Uterus (tissue), 4 donors: ENCODE data around the gene HOMER2. TPM values are rescaled to one million over a fixed set of nuclear protein-coding genes. Genes with fewer than 3 reads are reported as not detected.

ENCODE experiments used
- DNase-seq, 2 donors: peaks; one replicate each; pipeline ENCODE4 v3.0.0-alpha.2; 2019 to 2020
- H3K27ac ChIP-seq, 2 donors: fragments of 200-600 bp; sonication (generic); 1 replicate in 1 of 2; 2 replicates in 1 of 2; pipeline ENCODE4 v1.5.1; 2016 to 2018
- H3K27me3 ChIP-seq, 2 donors: fragments of 200-600 bp; sonication (generic); one replicate each; pipeline ENCODE4 v1.5.1; 2018 to 2019; ENCODE audit warnings: control low read depth in 1 of 2
- H3K36me3 ChIP-seq, 2 donors: fragments of 200-600 bp; sonication (generic); one replicate each; pipeline ENCODE4 v1.5.1; 2019; ENCODE audit warnings: control low read depth in 1 of 2
- H3K4me1 ChIP-seq, 2 donors: fragments of 200-600 bp; sonication (generic); one replicate each; pipeline ENCODE4 v1.5.1; 2018 to 2019; ENCODE audit warnings: control low read depth in 1 of 2
- H3K4me3 ChIP-seq, 2 donors: fragments of 200-600 bp; sonication (generic); 1 replicate in 1 of 2; 2 replicates in 1 of 2; pipeline ENCODE4 v1.5.1; 2018 to 2019; ENCODE audit warnings: mild to moderate bottlenecking in 1 of 2
- H3K9me3 ChIP-seq, 2 donors: fragments of 200-600 bp; sonication (generic); one replicate each; pipeline ENCODE4 v1.5.1; 2019; ENCODE audit warnings: control low read depth in 1 of 2
- POLR2A ChIP-seq, 2 donors: fragments of 450-650 bp; IDR thresholded peaks; one replicate each; pipeline ENCODE4 v1.6.1; 2016; ENCODE audit warnings: antibody characterized with exemption in 2 of 2, mild to moderate bottlenecking in 1 of 2, moderate library complexity in 1 of 2
- intact Hi-C: fragments of 100-400 bp; cut with DNase I; formaldehyde crosslinking; loops from one replicate; pipeline ENCODE4 v1.15.1; 2023; ENCODE audit warnings: low total_unique reads
- total RNA-seq, 4 donors: library from RNA; depleted of rRNA in 3 of 4; stranded (reverse); fragments of >200 nt in 3 of 4; gene quantifications; one replicate each; pipeline versions ENCODE4 v1.1.0 to v1.2.4, GENCODE V29; 2014 to 2023
- TF ChIP-seq, protein P1 (sequence below), 4 experiments: fragments of 200-600 bp in 2 of 4; fragments of 450-650 bp in 2 of 4; sonication (generic) in 2 of 4; IDR thresholded peaks; one replicate each; pipeline ENCODE4 v1.5.1; 2016 to 2019; ENCODE audit warnings: antibody characterized with exemption in 4 of 4, mild to moderate bottlenecking in 2 of 4, moderate library complexity in 1 of 4
- donor health status: DM: yes; HTN: yes; CAD: no.

The HOMER2 gene
- total RNA-seq, 4 donors from 2014 or later, result 5.1 to 50.0 (median 10.6) TPM

DNA sequence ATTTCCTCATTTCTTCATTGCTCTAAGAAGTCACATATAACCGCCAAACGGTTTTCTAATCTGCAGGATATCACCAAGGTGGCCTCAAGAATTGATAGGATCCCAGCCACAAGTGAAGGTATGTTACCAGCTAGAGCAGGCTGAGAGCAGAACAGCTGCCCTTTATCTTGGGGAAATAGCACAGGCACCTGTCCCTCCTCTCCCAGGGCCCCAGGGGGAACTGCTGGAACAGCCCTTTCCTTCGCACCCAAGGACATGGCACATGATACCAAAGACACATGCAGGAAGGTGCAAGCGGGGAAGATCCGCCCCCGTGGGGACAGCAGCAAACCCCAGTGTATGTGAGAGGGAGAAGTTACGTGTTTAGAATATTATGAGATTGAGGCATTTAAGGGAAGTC lies 35.3 kb downstream of the HOMER2 start:
- TF ChIP-seq POLR2A (IDR thresholded peaks at IDR 0.05), result no peak
- TF ChIP-seq, protein P1, sequence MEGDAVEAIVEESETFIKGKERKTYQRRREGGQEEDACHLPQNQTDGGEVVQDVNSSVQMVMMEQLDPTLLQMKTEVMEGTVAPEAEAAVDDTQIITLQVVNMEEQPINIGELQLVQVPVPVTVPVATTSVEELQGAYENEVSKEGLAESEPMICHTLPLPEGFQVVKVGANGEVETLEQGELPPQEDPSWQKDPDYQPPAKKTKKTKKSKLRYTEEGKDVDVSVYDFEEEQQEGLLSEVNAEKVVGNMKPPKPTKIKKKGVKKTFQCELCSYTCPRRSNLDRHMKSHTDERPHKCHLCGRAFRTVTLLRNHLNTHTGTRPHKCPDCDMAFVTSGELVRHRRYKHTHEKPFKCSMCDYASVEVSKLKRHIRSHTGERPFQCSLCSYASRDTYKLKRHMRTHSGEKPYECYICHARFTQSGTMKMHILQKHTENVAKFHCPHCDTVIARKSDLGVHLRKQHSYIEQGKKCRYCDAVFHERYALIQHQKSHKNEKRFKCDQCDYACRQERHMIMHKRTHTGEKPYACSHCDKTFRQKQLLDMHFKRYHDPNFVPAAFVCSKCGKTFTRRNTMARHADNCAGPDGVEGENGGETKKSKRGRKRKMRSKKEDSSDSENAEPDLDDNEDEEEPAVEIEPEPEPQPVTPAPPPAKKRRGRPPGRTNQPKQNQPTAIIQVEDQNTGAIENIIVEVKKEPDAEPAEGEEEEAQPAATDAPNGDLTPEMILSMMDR (IDR thresholded peaks at IDR 0.05), result no peak
- no peak overlapping the region for H3K4me3 ChIP-seq
- no peaks in the 10 kb centered on the region for H3K4me1 ChIP-seq
- H3K27ac ChIP-seq, result no peak overlapping the region
- no peaks in the 10 kb centered on the region for H3K27me3 ChIP-seq
- no peak for DNase-seq
- no peaks in the 10 kb centered on the region for H3K36me3 ChIP-seq
- intact Hi-C loops, result no loop called here
- no peaks in the 10 kb centered on the region for H3K9me3 ChIP-seq

DNA sequence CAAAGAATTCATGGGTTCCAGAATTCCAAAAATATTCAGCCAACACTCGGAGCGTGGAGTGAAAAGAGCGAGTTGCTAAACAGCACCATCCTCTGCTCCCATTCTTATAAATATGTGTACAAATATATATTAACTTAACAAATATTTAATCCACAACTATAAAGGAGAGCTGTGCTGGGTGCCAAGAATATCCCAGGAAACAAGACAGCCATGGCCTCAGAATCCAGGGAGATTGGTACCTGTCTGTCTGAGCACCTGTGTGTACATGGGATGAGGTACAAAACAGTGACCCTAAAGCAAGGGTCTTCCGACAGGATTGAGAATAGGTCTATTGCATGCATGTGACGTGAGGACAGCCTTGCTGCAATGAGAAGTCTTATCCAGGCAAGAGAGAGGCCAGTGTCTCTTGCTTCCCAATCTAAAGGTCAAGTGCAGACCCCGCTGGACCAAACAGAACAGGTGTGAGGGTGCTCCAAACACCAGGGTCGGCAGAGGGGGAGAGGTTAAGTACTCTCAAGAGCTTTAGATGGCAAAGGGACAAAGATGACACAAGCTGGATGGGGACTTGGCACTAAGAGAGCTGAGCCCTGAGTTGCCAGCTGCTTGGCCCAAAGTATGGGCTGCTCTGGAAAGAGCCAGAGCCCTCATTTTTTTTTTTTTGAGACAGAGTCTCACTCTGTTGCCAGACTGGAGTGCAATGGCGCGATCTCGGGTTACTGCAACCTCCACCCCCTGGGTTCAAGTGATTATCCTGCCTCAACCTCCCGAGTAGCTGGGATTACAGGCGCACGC lies 36.2 kb downstream of the HOMER2 start:
- no peak overlapping the region for H3K27ac ChIP-seq
- no peak overlapping the region for H3K4me3 ChIP-seq
- intact Hi-C loops, result no loop called here
- no peak for DNase-seq
- H3K36me3 ChIP-seq, result no peaks in the 10 kb centered on the region
- H3K9me3 ChIP-seq, result no peaks in the 10 kb centered on the region
- TF ChIP-seq, protein P1 (IDR thresholded peaks at IDR 0.05), result no peak
- no peak for TF ChIP-seq POLR2A (IDR thresholded peaks at IDR 0.05)
- no peaks in the 10 kb centered on the region for H3K4me1 ChIP-seq
- no peaks in the 10 kb centered on the region for H3K27me3 ChIP-seq

DNA sequence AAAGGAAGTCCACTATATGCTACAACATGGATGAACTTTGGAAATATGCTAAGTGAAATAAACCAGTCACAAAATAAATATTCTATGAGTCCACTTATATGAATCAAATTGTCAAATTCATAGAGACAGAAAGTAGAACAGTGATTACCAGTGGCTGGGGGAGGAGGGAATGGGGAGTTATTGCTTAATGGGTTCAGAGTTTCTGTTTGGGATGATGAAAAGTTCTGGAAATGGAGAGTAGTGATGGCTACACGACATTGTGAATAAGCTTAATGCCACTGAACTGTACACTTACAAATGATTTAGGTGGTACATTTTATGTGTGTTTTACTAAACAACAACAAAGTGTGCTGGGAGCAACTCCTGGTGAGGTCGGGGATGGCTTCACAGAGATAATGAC lies 38.1 kb downstream of the HOMER2 start:
- Histone ChIP-seq H3K36me3 (no peaks in the 10 kb centered on the region), H3K27me3 (no peaks in the 10 kb centered on the region), H3K9me3 (no peaks in the 10 kb centered on the region), H3K27ac (no peak overlapping the region), H3K4me3 (no peak overlapping the region), H3K4me1 (no peaks in the 10 kb centered on the region)
- intact Hi-C loops, result no loop called here
- no peak for TF ChIP-seq POLR2A (IDR thresholded peaks at IDR 0.05)
- TF ChIP-seq, protein P1 (IDR thresholded peaks at IDR 0.05), result no peak
- no peak for DNase-seq

DNA sequence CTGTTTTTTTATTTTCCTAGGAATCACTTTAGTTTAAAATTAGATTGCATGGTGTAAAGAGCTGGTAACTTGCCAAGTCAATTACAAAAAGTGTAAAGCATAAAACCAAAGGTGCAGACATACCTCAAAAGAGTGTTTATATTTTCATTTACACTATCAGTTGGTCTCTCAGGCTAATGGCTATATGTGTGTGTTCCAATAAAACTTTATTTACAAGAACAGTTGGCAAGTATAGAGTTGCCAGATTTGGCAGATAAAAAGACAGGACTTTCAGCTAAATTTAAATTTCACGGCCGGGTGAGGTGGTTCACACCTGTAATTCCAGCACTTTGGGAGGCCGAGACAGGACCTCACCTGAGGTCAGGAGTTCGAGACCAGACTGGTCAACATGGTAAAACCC lies 41.1 kb downstream of the HOMER2 start:
- no peaks in the 10 kb centered on the region for H3K36me3 ChIP-seq
- no peak for DNase-seq
- no peak overlapping the region for H3K27ac ChIP-seq
- intact Hi-C loops, result no loop called here
- no peaks in the 10 kb centered on the region for H3K4me1 ChIP-seq
- no peaks in the 10 kb centered on the region for H3K9me3 ChIP-seq
- no peak overlapping the region for H3K4me3 ChIP-seq
- no peaks in the 10 kb centered on the region for H3K27me3 ChIP-seq
- TF ChIP-seq POLR2A (IDR thresholded peaks at IDR 0.05), result no peak
- TF ChIP-seq, protein P1 (IDR thresholded peaks at IDR 0.05), result no peak

DNA sequence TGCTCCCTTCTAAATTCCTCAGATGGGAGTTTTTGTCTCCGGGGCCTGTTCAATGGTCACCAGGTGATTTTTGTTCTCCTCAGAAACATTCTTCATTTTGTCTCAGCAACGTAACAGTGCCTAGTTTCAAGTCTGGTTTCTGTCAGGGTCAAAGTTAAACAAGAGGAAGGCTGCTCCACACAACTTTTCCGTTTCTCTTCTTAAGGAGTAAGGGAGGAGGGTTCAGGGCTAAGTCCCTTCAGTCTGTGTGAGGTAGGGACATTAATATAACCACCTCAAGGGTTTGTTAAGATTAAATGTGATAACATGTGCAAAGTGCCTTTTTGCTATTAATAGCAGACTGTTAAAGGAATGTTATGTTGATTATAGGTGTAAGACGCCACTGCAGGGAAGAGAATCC lies 41.8 kb downstream of the HOMER2 start:
- Histone ChIP-seq H3K9me3 (no peaks in the 10 kb centered on the region), H3K4me3 (no peak overlapping the region), H3K4me1 (no peaks in the 10 kb centered on the region), H3K27me3 (no peaks in the 10 kb centered on the region), H3K36me3 (no peaks in the 10 kb centered on the region), H3K27ac (no peak overlapping the region)
- intact Hi-C loops, result no loop called here
- DNase-seq, result no peak
- TF ChIP-seq, protein P1 (IDR thresholded peaks at IDR 0.05), result no peak
- no peak for TF ChIP-seq POLR2A (IDR thresholded peaks at IDR 0.05)
